GM13976 (cell line): Measurements from ENCODE around the gene AMIGO1.
A peak's percentile ranks its signal among the peaks of the same experiment; 100 is the strongest.

Experiments used
- DNase-seq: peaks from one replicate; pipeline ENCODE4 v3.0.0; 2012; ENCODE audit warnings: low spot score
- in situ Hi-C: fragments of 300-500 bp; cut with MboI; formaldehyde crosslinking; loops from one replicate; pipeline ENCODE4 v1.12.0; 2022; ENCODE audit warnings: low sequenced_read_pairs, mixed read lengths, inconsistent platforms; ENCODE audit not compliant: unreplicated experiment
- TF ChIP-seq, protein P1 (sequence below): IDR thresholded peaks from 2 replicates; pipeline ENCODE4 v1.5.1; 2012; ENCODE audit warnings: borderline replicate concordance, mild to moderate bottlenecking; ENCODE audit not compliant: insufficient read depth; ENCODE audit errors: extremely low read depth, missing control alignments, control extremely low read depth

AMIGO1 gene

DNA sequence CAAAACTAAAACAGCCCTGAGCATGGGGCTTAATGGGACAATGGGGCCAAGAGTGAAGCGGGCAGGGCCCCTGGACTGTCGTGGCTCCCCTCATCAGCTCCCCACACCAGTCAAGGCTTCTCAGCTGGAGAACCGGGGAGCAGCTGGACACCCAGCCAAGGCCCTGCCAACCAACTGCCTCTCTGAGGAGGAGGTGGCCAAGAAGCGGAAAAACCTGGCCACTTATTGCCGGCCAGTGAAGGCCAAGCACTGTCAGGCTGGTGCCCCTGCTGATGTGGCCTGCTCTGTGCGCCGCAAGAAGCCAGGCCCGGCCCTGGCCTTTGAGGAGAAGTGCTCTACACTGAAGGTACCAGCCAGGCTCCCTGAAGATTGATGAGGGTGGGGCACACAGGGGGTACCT is 18.2 kb downstream of the AMIGO1 start:
- DNase-seq = no peak
- TF ChIP-seq, protein P1, sequence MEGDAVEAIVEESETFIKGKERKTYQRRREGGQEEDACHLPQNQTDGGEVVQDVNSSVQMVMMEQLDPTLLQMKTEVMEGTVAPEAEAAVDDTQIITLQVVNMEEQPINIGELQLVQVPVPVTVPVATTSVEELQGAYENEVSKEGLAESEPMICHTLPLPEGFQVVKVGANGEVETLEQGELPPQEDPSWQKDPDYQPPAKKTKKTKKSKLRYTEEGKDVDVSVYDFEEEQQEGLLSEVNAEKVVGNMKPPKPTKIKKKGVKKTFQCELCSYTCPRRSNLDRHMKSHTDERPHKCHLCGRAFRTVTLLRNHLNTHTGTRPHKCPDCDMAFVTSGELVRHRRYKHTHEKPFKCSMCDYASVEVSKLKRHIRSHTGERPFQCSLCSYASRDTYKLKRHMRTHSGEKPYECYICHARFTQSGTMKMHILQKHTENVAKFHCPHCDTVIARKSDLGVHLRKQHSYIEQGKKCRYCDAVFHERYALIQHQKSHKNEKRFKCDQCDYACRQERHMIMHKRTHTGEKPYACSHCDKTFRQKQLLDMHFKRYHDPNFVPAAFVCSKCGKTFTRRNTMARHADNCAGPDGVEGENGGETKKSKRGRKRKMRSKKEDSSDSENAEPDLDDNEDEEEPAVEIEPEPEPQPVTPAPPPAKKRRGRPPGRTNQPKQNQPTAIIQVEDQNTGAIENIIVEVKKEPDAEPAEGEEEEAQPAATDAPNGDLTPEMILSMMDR = no peak
- in situ Hi-C loops = no loop called here

DNA sequence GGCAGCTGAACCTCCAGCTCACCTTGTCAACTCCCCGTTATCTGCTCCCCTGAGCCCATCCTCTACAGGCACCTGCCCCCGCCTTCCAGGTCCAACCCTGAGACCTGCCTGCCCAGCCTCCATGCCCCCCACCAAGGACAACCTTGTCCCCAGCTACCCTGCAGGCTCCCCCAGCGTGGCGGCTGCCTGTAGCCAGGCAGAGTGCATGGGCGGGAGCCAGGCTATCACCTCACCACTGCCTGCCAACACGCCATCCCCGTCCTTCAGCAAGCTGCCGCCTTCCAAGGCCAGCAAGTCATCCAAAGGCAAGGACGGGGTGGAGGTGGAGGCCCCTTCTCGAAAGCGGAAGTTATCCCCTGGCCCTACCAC is 18.6 kb downstream of the AMIGO1 start:
- in situ Hi-C loops = no loop called here
- TF ChIP-seq, protein P1 = no peak
- no peak for DNase-seq

DNA sequence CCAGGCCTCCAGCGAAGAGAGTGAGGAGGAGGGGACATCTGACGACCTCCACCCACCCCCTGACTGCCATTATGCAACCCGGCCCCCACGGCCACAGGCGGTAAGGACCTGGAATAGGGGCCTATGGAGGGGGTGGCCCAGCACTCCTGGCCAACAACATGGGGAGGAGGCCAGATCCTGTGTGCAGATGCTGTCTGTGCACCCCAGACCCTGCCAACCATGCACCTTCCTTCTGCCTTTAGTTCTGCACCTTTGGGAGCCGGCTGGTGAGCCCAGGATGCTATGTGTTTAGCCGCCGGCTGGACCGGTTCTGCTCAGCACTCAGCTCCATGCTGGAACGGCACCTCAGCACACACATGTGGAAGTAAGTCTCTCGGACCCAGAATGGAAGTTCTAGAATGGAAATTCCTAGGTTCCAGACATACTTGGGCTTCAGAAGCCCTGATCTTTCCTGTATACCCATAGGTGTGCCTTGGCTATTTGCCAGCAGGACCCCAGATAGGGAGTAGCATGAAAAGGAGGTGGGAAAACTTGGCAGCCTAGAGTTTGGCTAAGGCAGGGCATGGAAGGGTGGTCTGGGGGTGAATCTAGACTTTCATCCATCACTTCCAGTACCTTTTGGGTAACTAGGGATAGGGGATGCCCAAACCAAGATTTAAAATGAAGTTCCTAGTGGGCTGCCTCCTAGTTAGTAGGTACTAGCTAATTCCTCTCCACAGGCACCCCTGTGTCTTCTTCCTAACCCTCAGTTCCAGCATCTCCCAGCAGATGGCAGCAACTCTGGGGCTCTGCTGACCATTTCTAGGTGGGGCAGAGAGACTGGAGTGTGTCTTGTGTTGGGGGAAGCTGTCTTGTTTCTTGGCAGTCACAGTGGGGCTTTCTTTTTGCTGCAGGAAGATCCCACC is 19.2 kb downstream of the AMIGO1 start:
- in situ Hi-C loops = no loop called here
- peak; percentile 80 for DNase-seq
- TF ChIP-seq, protein P1 = peak; percentile 74

DNA sequence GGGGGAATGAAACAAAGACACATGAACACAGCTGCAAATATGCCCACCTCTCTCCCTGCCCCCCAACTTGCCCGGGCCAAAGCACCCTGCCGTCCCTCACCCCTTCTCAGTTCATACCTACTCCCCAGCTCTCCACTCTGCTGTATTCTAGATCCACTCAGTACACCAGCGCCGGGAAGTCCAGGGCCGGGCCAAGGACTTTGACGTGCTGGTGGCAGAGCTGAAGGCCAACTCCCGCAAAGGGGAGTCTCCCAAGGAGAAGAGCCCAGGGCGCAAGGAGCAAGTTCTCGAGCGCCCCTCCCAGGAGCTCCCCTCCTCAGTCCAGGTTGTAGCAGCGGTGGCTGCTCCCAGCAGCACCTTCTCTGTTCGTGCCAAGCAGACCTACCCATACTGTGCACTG is 20.8 kb downstream of the AMIGO1 start:
- in situ Hi-C loops = no loop called here
- DNase-seq = no peak
- TF ChIP-seq, protein P1 = no peak

DNA sequence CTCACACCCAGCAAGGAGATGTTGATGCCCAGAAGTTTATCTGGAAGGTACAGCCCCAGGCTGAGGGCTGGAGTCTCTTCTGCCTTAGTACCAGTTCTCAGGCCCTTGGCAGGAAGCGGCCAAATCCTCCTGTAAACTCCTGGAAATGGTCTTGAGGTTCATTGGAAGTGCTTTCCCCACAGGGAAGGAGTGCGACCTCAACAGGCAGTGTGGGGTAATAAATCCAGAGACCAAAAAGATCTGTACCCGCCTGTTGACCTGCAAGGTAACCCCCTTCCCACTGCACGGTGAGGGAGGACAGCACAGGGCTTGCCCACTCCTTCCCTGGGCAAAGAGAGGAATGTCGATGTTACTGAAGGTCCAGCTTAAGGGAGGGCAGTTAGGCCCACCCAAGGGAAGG is 21.3 kb downstream of the AMIGO1 start:
- in situ Hi-C loops = no loop called here
- no peak for DNase-seq
- TF ChIP-seq, protein P1 = no peak

DNA sequence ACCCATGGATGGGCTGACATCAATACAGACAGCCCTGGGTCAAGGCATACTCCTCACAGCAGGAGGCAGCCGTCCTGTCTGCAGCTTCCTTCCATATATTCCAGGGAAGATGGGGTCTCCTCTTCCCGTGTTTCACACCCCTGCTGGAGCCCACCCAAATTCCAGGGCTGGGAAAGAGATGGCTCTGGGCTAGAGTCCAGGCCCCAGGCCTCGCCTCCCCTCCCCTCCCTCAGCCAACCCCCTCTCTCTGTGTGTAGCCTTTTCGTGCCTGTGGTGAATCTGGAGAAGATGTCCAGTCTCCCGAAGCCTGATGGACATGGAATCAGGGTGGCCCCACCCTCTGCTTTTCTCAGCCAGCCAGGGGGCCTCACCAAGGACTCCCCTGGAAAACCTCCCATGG is 22.3 kb downstream of the AMIGO1 start:
- TF ChIP-seq, protein P1 = no peak
- in situ Hi-C loops = no loop called here
- DNase-seq = no peak
